Testis (tissue), 3 donors: ENCODE measurements around the gene ELK3. TPM values are rescaled to one million over a fixed set of nuclear protein-coding genes. Genes with fewer than 3 reads are reported as not detected.

Source experiments
- polyA plus RNA-seq: library from polyadenylated mRNA; stranded (reverse); fragments of 350-450 nt; fragmentation: Illumina TruSeq; extraction: RNeasy Lipid Tissue Mini Kit (QIAGEN cat#74804); gene quantifications from one replicate; pipeline ENCODE4 v1.2.3, GENCODE V29; 2014; ENCODE audit warnings: low read depth, low replicate concordance; ENCODE audit not compliant: insufficient read depth
- small RNA-seq, 2 donors: library from RNA; depleted of rRNA; stranded (forward); fragments of <200 nt; gene quantifications; one replicate each; pipeline ENCODE3, GENCODE V24; 2016
- total RNA-seq, 2 donors: library from RNA; depleted of rRNA; stranded (reverse); fragments of >200 nt; gene quantifications; one replicate each; pipeline ENCODE4 v1.2.3, GENCODE V29; 2016

Gene ELK3
- total and polyA plus RNA-seq, 3 donors from 2014 or later: 11.3 to 17.1 (median 15.4) TPM

Small RNA genes lying within 50 kb of the gene (small RNA-seq; reads per million reads assigned to genes)
- gene RNU4-24P: 0 reads per million in 2 donors

Other genes with a start within 250 kb of the ELK3 start
- gene HAL, start 198.0 kb upstream of the ELK3 start, total RNA-seq: under 1 TPM; 0.39 to 0.74 TPM
- gene HAL, start 198.0 kb upstream of the ELK3 start, polyA plus RNA-seq: 0.37 TPM
- gene LTA4H, start 158.8 kb upstream of the ELK3 start, total RNA-seq: 10 to 100 TPM; 41.5 to 44.4 TPM
- gene LTA4H, start 158.8 kb upstream of the ELK3 start, polyA plus RNA-seq: 62.5 TPM
- gene CDK17, start 206.1 kb downstream of the ELK3 start, total RNA-seq: 10 to 100 TPM; 91.5 to 100.0 TPM
- 40.7 TPM for gene CDK17, start 206.1 kb downstream of the ELK3 start, polyA plus RNA-seq